ENCODE data around the gene FBN1. TPM values are rescaled to one million over a fixed set of nuclear protein-coding genes. Genes with fewer than 3 reads are reported as not detected.

Gene FBN1
- total RNA-seq, 1 experiment from 2014 or later, result 31.6 TPM

- Histone ChIP-seq H3K4me1 (no peaks in the 10 kb centered on the region), H3K9me3 (replicated peaks) (no peaks in the 10 kb centered on the region), H3K4me3 (no peak overlapping the region), H3K36me3 (no peaks in the 10 kb centered on the region; the same call in 1 of the 2 replicates), H3K27me3 (no peaks in the 10 kb centered on the region), H3K27ac (no peak overlapping the region)
- no peak for DNase-seq
These were observed 118.0 kb downstream of the FBN1 start for GRCh38 chr15:48527517-48527916.

DNA sequence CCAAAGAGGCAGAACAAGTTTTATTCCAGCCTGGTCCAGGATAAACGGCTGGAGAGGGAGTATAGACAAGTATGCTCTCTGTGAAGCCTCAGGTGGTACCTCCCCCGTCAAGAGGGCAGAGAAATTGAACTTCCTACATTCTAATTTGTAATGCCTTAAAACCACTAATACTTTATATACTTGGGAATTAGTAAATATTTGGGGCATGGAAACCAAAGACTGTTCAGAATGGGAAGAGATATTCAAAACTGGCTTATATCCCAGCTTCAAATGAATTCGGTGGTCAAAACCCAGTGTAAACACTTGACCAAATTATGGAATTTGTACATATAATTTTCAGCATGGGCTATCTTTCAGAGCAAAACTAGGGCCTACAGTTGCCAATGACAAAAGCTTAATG, 122.6 kb downstream of the FBN1 start:
- H3K9me3 ChIP-seq (replicated peaks), result no peaks in the 10 kb centered on the region
- no peak overlapping the region for H3K4me3 ChIP-seq
- peaks cover 2% of the 10 kb centered on the region; the same call in 1 of the 2 replicates for H3K36me3 ChIP-seq
- H3K4me1 ChIP-seq, result no peaks in the 10 kb centered on the region
- no peaks in the 10 kb centered on the region for H3K27me3 ChIP-seq
- H3K27ac ChIP-seq, result no peak overlapping the region
- no peak for DNase-seq

DNA sequence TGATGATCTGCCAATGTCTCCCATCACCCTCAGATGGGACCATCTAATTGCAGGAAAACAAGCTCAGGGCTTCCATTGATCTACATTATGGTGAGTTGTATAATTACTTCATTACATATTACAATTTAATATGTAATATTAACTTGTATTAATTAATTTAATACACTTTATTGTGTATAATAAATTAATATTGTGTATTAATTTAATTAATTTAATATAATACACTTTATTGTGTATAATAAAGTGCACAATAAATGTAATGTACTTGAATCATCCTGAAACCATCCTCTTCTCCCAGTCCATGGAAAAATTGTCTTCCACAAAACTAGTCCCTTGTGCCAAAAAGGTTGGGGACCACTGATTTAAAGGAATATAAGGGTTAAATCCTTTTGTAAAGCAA, 123.4 kb downstream of the FBN1 start:
- H3K27ac ChIP-seq, result no peak overlapping the region
- H3K27me3 ChIP-seq, result no peaks in the 10 kb centered on the region
- DNase-seq, result no peak
- no peaks in the 10 kb centered on the region for H3K4me1 ChIP-seq
- no peaks in the 10 kb centered on the region for H3K9me3 ChIP-seq (replicated peaks)
- no peak overlapping the region for H3K4me3 ChIP-seq
- H3K36me3 ChIP-seq, result peaks cover 2% of the 10 kb centered on the region

DNA sequence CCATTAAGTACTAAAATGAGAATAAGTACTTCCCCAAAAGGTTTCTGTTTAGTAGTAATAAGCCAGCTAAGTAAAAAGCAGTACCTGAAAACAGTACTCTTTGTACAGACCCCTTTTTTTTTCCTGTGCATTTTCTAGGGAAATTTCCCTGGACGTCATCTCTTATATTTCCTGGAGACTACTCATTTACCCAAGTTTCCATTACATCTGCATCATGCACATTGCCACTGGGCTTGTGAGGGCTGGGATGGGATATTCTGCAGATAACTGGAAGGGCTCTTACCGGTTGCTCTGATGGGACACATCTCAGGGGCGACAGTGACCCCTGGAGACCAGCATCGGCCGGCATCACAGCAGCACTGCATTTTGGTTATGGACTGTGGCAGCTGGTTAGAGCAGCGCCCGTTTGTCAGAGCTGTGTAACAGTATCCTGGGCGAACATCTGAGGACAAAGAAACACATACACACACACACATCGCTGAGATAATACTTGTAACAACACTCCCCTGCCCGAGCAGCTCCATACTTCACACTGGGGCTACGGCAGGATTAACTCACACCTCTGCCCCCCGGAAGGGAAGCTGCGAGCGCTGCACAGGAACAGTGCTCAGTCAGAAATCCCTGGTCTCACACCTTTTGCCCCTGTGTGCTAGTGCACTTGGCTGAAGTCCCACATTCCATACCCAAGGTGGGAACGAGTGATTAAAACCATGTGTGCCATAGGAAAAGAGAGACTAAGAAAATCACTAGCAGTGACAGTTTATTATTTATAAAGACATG, 124.9 kb downstream of the FBN1 start:
- Histone ChIP-seq H3K4me3 (no peak overlapping the region), H3K4me1 (no peaks in the 10 kb centered on the region), H3K27me3 (no peaks in the 10 kb centered on the region), H3K36me3 (peaks cover 2% of the 10 kb centered on the region), H3K9me3 (replicated peaks) (no peaks in the 10 kb centered on the region), H3K27ac (no peak overlapping the region; the same call in 1 of the 2 replicates)
- peak; percentile 37 to 59 for DNase-seq

DNA sequence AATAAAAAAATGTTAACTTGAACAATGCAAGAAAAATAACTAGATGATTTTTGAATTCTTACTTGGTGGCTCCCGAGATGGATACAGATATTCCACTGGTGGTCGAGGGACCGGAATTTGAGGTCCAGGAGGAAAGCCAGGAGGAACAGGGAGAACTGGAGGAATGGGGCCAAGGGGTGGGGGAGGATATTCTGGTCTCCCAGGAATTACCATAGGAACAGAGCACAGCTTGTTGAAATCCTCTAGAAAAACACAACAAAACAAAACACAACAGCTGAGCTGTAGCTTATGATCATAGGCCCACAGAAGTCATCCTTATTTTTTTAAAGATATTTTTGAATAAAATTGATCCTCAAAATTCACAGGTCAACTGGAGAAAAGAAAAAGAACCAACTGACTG, 129.4 kb downstream of the FBN1 start:
- Histone ChIP-seq H3K27ac (no peak overlapping the region), H3K9me3 (replicated peaks) (no peaks in the 10 kb centered on the region), H3K36me3 (peaks cover 8% of the 10 kb centered on the region), H3K4me1 (no peaks in the 10 kb centered on the region), H3K4me3 (no peak overlapping the region), H3K27me3 (no peaks in the 10 kb centered on the region)
- no peak for DNase-seq

- Histone ChIP-seq H3K36me3 (peaks cover 8% of the 10 kb centered on the region), H3K4me1 (no peaks in the 10 kb centered on the region), H3K9me3 (replicated peaks) (no peaks in the 10 kb centered on the region), H3K27me3 (no peaks in the 10 kb centered on the region), H3K4me3 (no peak overlapping the region), H3K27ac (no peak overlapping the region)
- no peak for DNase-seq
These were observed 130.0 kb downstream of the FBN1 start for GRCh38 chr15:48515500-48515899.

DNA sequence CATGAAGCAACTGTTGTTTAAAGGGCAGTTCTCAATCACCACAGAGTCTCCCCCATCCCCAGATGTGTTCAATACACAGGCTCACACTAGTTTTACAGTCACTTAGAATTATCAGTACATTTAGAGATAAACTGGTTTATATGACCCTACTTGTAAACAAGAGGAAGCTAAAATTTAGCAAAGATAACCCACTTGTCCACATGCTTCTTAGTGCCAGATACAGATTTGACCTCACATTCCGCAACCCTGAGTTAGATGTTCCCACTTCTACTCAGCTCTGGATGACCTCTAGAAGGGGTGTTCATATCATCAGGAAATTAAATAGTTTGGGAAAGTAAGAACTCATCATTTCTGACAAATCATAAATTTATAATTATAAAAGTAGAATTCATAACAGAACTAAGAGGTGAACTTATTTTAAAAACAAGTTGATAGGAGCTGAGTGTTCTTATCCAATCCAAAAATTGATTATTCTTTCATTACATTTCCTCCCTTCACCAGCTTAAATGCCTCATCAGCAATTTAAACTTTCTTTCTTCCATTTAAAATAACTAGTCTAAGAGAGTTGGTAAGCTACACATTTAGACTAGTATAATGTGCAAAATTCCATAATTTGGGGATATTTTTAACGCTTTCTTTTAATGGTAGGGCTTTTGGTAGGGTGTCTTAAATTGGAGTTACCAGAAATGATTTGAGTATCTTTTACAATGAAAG, 131.2 kb downstream of the FBN1 start:
- H3K27me3 ChIP-seq, result no peaks in the 10 kb centered on the region
- H3K27ac ChIP-seq, result no peak overlapping the region
- no peaks in the 10 kb centered on the region for H3K4me1 ChIP-seq
- no peak overlapping the region for H3K4me3 ChIP-seq
- H3K36me3 ChIP-seq, result peaks cover 8% of the 10 kb centered on the region
- H3K9me3 ChIP-seq (replicated peaks), result no peaks in the 10 kb centered on the region
- no peak for DNase-seq

DNA sequence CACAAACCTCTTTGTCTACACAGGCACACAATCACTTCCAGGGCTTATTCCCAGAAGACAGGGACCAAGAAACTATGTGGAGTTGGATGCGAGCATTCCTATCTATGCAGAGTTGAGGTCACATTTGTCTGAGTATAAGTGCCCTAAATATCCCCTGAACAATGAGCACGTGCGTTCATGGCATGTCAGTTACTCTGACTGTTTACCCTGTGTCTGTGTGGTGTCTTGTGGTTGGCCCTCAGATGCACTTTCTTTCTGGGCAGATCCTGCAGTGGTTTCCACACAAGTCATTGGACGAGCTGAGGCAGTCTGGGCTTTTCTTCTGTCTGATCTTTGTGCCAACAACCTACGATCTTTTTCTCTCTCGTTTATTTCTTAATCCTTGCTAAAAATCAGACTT, 134.5 kb downstream of the FBN1 start:
- Histone ChIP-seq H3K27me3 (no peaks in the 10 kb centered on the region), H3K9me3 (replicated peaks) (no peaks in the 10 kb centered on the region), H3K27ac (no peak overlapping the region), H3K4me3 (no peak overlapping the region), H3K4me1 (no peaks in the 10 kb centered on the region), H3K36me3 (peaks cover 15% of the 10 kb centered on the region)
- no peak for DNase-seq

DNA sequence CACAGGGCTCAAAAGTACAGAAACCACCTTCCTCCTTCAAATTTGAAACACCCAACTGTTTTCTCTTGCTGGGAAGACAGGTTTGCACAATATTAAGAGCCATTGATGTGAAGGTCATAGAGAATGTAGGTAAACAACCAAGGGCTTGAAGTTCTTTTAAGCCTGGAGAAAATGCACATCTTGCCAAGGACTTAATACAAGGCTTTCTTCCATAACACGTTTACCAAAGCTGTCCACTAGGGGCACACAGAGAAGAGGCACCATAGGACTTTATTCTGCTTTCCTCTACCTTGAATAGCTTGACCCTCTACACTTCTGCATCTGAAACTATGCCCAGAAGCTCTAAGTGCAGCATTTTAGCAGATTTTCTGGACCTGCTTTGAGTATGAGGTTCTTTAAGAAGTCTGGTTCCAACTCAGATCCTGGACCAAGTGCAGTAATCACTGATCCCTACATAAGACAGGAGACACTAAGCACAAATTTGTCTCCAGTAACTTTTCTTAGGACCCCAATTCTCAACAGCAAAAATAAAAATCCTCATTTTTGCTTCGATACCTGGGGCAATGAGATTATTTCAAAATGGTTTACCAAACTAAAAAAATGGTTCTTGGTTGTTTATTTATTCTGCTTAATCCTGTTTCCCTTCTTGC, 138.0 kb downstream of the FBN1 start:
- Histone ChIP-seq H3K9me3 (replicated peaks) (no peaks in the 10 kb centered on the region), H3K36me3 (peaks cover 12% of the 10 kb centered on the region), H3K4me3 (no peak overlapping the region), H3K4me1 (no peaks in the 10 kb centered on the region), H3K27ac (no peak overlapping the region), H3K27me3 (no peaks in the 10 kb centered on the region)
- peak; percentile 18 to 69 for DNase-seq

- Histone ChIP-seq H3K27ac (no peak overlapping the region), H3K4me3 (no peak overlapping the region), H3K27me3 (no peaks in the 10 kb centered on the region), H3K9me3 (replicated peaks) (no peaks in the 10 kb centered on the region), H3K4me1 (no peaks in the 10 kb centered on the region), H3K36me3 (peaks cover 11% of the 10 kb centered on the region)
- DNase-seq, result no peak
These were observed 140.4 kb downstream of the FBN1 start for GRCh38 chr15:48505067-48505466.

DNA sequence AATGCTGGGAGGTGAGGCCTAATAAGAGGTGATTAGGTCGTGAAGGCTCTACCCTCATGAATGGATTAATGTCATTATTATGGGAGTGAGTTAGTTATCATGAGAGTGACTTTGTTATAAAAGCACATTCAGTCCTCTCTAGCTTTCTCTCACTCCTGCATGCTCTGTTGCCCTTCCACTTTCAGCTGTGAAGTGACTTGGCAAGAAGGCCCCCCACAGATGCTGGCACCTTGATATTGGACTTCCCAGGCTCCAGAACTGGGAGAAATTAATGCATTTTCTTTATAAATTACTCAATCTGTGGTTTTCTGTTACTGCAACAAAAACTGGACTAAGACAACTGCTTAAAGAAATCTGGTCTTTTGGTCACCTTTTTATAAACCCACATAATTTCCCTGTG, 144.3 kb downstream of the FBN1 start:
- Histone ChIP-seq H3K4me1 (no peaks in the 10 kb centered on the region), H3K9me3 (replicated peaks) (no peaks in the 10 kb centered on the region), H3K4me3 (no peak overlapping the region), H3K27ac (no peak overlapping the region), H3K27me3 (no peaks in the 10 kb centered on the region), H3K36me3 (peaks cover 5% of the 10 kb centered on the region; the same call in 1 of the 2 replicates)
- DNase-seq, result no peak

DNA sequence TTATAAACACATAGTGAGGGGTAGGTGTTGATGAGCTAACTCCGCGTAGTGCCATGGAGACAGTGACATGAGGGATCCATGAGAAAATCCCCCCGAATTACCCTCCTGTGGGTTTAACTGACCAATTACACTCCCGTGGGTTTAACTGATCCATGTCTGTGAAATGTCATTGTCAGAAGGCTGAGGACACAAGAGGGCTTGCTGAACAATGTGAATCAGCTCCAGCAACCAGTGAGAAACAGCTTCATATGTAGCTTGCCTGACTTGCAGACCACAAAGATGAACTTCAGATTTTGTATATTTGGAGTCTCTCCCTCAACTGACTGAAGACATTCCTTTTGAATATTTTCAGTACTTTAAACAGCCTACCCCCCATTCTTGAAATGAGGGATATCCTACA, 144.9 kb downstream of the FBN1 start:
- no peaks in the 10 kb centered on the region for H3K4me1 ChIP-seq
- H3K36me3 ChIP-seq, result peaks cover 4% of the 10 kb centered on the region; the same call in 1 of the 2 replicates
- DNase-seq, result no peak
- H3K27me3 ChIP-seq, result no peaks in the 10 kb centered on the region
- no peaks in the 10 kb centered on the region for H3K9me3 ChIP-seq (replicated peaks)
- no peak overlapping the region for H3K4me3 ChIP-seq
- no peak overlapping the region for H3K27ac ChIP-seq

- DNase-seq, result no peak
- Histone ChIP-seq H3K36me3 (peaks cover 4% of the 10 kb centered on the region; the same call in 1 of the 2 replicates), H3K4me3 (no peak overlapping the region), H3K27ac (no peak overlapping the region), H3K4me1 (no peaks in the 10 kb centered on the region), H3K9me3 (replicated peaks) (no peaks in the 10 kb centered on the region), H3K27me3 (no peaks in the 10 kb centered on the region)
These were observed 145.5 kb downstream of the FBN1 start for GRCh38 chr15:48499978-48500377.

GRCh38 chr15:48498828-48499227, 146.7 kb downstream of the FBN1 start:
- Histone ChIP-seq H3K27ac (no peak overlapping the region), H3K4me3 (no peak overlapping the region), H3K9me3 (replicated peaks) (no peaks in the 10 kb centered on the region), H3K27me3 (no peaks in the 10 kb centered on the region), H3K4me1 (peaks cover 11% of the 10 kb centered on the region), H3K36me3 (no peaks in the 10 kb centered on the region; the same call in 1 of the 2 replicates)
- no peak for DNase-seq

- H3K36me3 ChIP-seq, result peaks cover 8% of the 10 kb centered on the region
These were observed 150.9 kb downstream of the FBN1 start for GRCh38 chr15:48494631-48495030.

More at GRCh38 chr15:48494631-48495030, 150.9 kb downstream of the FBN1 start:
- Histone ChIP-seq H3K27ac (no peak overlapping the region; the same call in 1 of the 2 replicates), H3K4me1 (peaks cover 23% of the 10 kb centered on the region), H3K27me3 (no peaks in the 10 kb centered on the region), H3K4me3 (no peak overlapping the region), H3K9me3 (replicated peaks) (no peaks in the 10 kb centered on the region)
- peak; percentile 21 to 31 for DNase-seq

All from SJCRH30 (cell line).